ENCODE data around the gene GIGYF2. TPM values are rescaled to one million over a fixed set of nuclear protein-coding genes. Genes with fewer than 3 reads are reported as not detected.
A peak's percentile ranks its signal among the peaks of the same experiment; 100 is the strongest.

GIGYF2 gene
- total and polyA plus RNA-seq, 2 of the 13 experiments (the other 11 are each of a cell fraction or from before 2014, with no cell fraction given) = 44.9 to 73.5 TPM

DNA sequence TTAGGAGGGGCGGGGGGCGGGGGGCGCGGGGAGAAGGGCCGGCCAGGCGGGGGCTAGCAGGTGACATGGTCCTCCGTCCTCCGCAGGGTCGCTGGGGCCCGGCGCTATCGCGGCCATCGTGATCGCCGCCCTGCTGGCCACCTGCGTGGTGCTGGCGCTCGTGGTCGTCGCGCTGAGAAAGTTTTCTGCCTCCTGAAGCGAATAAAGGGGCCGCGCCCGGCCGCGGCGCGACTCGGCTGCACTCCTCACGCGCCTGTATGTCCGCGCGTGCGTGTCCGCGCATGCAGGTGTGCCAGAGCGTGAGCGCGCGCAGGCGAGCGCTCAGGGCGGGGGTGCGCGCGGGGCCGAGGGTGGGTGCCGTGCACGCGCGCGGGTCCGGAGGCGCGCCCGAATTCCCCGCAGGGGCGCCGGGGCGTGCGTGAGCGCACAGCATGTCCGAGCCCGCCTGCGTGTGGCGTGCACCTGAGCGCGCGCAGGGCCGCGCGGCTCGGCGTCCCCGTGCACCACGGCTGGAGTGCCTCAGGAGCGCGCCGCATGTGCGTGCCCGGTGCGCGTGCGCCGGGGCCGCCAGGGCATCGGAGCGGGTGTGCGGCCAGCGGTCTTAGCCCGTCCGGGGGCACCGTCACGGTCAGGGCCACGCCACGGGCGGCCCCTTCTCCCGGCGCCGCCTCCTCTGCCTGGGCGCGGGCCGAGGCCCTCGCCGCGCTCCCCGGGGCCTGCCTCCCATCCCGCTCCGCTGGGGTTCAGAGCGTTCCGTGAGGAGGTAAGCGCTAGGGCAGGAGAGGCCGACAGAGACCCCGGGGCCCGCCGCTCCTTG lies 179.2 kb downstream of the GIGYF2 start (continued):
- TF ChIP-seq, protein P1, sequence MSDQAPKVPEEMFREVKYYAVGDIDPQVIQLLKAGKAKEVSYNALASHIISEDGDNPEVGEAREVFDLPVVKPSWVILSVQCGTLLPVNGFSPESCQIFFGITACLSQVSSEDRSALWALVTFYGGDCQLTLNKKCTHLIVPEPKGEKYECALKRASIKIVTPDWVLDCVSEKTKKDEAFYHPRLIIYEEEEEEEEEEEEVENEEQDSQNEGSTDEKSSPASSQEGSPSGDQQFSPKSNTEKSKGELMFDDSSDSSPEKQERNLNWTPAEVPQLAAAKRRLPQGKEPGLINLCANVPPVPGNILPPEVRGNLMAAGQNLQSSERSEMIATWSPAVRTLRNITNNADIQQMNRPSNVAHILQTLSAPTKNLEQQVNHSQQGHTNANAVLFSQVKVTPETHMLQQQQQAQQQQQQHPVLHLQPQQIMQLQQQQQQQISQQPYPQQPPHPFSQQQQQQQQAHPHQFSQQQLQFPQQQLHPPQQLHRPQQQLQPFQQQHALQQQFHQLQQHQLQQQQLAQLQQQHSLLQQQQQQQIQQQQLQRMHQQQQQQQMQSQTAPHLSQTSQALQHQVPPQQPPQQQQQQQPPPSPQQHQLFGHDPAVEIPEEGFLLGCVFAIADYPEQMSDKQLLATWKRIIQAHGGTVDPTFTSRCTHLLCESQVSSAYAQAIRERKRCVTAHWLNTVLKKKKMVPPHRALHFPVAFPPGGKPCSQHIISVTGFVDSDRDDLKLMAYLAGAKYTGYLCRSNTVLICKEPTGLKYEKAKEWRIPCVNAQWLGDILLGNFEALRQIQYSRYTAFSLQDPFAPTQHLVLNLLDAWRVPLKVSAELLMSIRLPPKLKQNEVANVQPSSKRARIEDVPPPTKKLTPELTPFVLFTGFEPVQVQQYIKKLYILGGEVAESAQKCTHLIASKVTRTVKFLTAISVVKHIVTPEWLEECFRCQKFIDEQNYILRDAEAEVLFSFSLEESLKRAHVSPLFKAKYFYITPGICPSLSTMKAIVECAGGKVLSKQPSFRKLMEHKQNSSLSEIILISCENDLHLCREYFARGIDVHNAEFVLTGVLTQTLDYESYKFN (CRISPR knock-in tag; conservative IDR thresholded peaks at IDR 0.05) = no peak
- TF ChIP-seq, protein P2, sequence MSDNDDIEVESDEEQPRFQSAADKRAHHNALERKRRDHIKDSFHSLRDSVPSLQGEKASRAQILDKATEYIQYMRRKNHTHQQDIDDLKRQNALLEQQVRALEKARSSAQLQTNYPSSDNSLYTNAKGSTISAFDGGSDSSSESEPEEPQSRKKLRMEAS (IDR thresholded peaks at IDR 0.05) = peak; percentile 68
- TF ChIP-seq, protein P3, sequence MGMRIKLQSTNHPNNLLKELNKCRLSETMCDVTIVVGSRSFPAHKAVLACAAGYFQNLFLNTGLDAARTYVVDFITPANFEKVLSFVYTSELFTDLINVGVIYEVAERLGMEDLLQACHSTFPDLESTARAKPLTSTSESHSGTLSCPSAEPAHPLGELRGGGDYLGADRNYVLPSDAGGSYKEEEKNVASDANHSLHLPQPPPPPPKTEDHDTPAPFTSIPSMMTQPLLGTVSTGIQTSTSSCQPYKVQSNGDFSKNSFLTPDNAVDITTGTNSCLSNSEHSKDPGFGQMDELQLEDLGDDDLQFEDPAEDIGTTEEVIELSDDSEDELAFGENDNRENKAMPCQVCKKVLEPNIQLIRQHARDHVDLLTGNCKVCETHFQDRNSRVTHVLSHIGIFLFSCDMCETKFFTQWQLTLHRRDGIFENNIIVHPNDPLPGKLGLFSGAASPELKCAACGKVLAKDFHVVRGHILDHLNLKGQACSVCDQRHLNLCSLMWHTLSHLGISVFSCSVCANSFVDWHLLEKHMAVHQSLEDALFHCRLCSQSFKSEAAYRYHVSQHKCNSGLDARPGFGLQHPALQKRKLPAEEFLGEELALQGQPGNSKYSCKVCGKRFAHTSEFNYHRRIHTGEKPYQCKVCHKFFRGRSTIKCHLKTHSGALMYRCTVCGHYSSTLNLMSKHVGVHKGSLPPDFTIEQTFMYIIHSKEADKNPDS (CRISPR knock-in tag; IDR thresholded peaks at IDR 0.05) = peak; percentile 60; the same call in 1 of the 2 replicates
- TF ChIP-seq PPARG (CRISPR knock-in tag; conservative IDR thresholded peaks at IDR 0.05) = no peak
- 0 out of 2 replicates have a peak, but pooled peaks have one; percentile 1 for TF ChIP-seq ZNF768 (CRISPR knock-in tag; IDR thresholded peaks at IDR 0.05)
- no peak for TF ChIP-seq MAZ (IDR thresholded peaks at IDR 0.05; ENCODE audit: borderline replicate concordance, low read depth, low read length)
- peak; percentile 81 for TF ChIP-seq MAZ (CRISPR knock-in tag; IDR thresholded peaks at IDR 0.05; ENCODE audit: low read depth)
- no peak for TF ChIP-seq ZNF556 (CRISPR knock-in tag; IDR thresholded peaks at IDR 0.05; ENCODE audit: borderline replicate concordance)
- TF ChIP-seq SCMH1 (CRISPR knock-in tag; IDR thresholded peaks at IDR 0.05; ENCODE audit: borderline replicate concordance) = no peak
- peak; percentile 77; the same call in 1 of the 2 replicates for TF ChIP-seq ZNF44 (CRISPR knock-in tag; IDR thresholded peaks at IDR 0.05)
- peak; percentile 52; the same call in 1 of the 2 replicates for TF ChIP-seq ATAD3A (CRISPR knock-in tag; IDR thresholded peaks at IDR 0.05)
- TF ChIP-seq MED1 (CRISPR knock-in tag; IDR thresholded peaks at IDR 0.05) = 0 out of 2 replicates have a peak, but pooled peaks have one; percentile 5
- TF ChIP-seq ZNF432 (CRISPR knock-in tag; IDR thresholded peaks at IDR 0.05; ENCODE audit: borderline replicate concordance) = no peak
- peak; percentile 68 for TF ChIP-seq HES4 (CRISPR knock-in tag; IDR thresholded peaks at IDR 0.05; ENCODE audit: borderline replicate concordance)
- TF ChIP-seq NR2F1 (CRISPR knock-in tag; IDR thresholded peaks at IDR 0.05) = no peak
- TF ChIP-seq, protein P4, sequence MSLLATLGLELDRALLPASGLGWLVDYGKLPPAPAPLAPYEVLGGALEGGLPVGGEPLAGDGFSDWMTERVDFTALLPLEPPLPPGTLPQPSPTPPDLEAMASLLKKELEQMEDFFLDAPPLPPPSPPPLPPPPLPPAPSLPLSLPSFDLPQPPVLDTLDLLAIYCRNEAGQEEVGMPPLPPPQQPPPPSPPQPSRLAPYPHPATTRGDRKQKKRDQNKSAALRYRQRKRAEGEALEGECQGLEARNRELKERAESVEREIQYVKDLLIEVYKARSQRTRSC (CRISPR knock-in tag; IDR thresholded peaks at IDR 0.05; ENCODE audit: low read depth) = no peak
- TF ChIP-seq SIN3A (IDR thresholded peaks at IDR 0.05; ENCODE audit: borderline replicate concordance, low read depth, low read length) = peak; percentile 44; the same call in 1 of the 2 replicates
- TF ChIP-seq RORA (CRISPR knock-in tag; IDR thresholded peaks at IDR 0.05) = no peak
- TF ChIP-seq RBFOX2 (IDR thresholded peaks at IDR 0.05; ENCODE audit: low read depth, low read length) = peak; percentile 95
- TF ChIP-seq, protein P5, sequence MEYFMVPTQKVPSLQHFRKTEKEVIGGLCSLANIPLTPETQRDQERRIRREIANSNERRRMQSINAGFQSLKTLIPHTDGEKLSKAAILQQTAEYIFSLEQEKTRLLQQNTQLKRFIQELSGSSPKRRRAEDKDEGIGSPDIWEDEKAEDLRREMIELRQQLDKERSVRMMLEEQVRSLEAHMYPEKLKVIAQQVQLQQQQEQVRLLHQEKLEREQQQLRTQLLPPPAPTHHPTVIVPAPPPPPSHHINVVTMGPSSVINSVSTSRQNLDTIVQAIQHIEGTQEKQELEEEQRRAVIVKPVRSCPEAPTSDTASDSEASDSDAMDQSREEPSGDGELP (IDR thresholded peaks at IDR 0.05; ENCODE audit: borderline replicate concordance, low read depth) = no peak
- TF ChIP-seq SP140L (CRISPR knock-in tag; IDR thresholded peaks at IDR 0.05; ENCODE audit: borderline replicate concordance) = no peak
- TF ChIP-seq ASH2L (IDR thresholded peaks at IDR 0.05; ENCODE audit: insufficient read length, low read depth, low read length) = peak; percentile 25
